Measurements from ENCODE around the gene ATP6V0C. TPM values are rescaled to one million over a fixed set of nuclear protein-coding genes. Genes with fewer than 3 reads are reported as not detected.

Gene ATP6V0C
- total and polyA plus RNA-seq, 2 of the 13 experiments (the other 11 are each of a cell fraction or from before 2014, with no cell fraction given) = 10.4 to 20.1 TPM

DNA sequence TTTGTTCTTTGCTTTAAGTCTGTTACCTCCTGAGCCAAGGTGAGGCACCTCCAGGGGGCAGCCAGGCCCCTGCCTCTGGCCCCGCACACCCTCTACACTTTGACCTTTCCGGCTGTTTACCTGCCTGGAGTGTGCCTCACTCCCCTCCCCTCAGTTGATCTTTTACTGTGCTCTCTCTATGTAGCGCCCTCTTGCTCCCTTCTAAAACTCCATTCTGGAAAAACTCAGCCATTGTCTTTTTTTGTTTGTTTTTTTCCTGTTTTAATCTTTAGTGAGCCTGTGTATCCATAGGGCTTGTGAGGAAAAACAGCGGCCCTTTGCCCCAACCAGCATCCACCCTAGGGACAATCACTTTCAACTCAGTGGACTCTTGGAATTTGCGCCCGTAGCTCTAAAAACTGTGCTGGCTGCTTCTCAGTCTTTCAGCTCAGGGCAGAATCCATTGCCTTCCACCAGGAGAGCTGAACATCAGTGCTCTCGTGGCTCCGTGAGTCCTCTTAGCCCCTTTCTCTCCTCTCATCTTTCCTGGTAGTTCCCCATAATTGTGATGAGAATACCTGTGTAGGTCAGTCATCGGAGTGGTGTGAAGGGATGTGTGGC lies 10.7 kb downstream of the ATP6V0C start (continued):
- TF ChIP-seq, protein P1, sequence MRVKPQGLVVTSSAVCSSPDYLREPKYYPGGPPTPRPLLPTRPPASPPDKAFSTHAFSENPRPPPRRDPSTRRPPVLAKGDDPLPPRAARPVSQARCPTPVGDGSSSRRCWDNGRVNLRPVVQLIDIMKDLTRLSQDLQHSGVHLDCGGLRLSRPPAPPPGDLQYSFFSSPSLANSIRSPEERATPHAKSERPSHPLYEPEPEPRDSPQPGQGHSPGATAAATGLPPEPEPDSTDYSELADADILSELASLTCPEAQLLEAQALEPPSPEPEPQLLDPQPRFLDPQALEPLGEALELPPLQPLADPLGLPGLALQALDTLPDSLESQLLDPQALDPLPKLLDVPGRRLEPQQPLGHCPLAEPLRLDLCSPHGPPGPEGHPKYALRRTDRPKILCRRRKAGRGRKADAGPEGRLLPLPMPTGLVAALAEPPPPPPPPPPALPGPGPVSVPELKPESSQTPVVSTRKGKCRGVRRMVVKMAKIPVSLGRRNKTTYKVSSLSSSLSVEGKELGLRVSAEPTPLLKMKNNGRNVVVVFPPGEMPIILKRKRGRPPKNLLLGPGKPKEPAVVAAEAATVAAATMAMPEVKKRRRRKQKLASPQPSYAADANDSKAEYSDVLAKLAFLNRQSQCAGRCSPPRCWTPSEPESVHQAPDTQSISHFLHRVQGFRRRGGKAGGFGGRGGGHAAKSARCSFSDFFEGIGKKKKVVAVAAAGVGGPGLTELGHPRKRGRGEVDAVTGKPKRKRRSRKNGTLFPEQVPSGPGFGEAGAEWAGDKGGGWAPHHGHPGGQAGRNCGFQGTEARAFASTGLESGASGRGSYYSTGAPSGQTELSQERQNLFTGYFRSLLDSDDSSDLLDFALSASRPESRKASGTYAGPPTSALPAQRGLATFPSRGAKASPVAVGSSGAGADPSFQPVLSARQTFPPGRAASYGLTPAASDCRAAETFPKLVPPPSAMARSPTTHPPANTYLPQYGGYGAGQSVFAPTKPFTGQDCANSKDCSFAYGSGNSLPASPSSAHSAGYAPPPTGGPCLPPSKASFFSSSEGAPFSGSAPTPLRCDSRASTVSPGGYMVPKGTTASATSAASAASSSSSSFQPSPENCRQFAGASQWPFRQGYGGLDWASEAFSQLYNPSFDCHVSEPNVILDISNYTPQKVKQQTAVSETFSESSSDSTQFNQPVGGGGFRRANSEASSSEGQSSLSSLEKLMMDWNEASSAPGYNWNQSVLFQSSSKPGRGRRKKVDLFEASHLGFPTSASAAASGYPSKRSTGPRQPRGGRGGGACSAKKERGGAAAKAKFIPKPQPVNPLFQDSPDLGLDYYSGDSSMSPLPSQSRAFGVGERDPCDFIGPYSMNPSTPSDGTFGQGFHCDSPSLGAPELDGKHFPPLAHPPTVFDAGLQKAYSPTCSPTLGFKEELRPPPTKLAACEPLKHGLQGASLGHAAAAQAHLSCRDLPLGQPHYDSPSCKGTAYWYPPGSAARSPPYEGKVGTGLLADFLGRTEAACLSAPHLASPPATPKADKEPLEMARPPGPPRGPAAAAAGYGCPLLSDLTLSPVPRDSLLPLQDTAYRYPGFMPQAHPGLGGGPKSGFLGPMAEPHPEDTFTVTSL (CRISPR knock-in tag; IDR thresholded peaks at IDR 0.05; ENCODE audit: borderline replicate concordance) = peak; percentile 74; the same call in 1 of the 2 replicates
- no peak for TF ChIP-seq NBN (conservative IDR thresholded peaks at IDR 0.05)
- TF ChIP-seq ZNF816 (CRISPR knock-in tag; IDR thresholded peaks at IDR 0.05; ENCODE audit: borderline replicate concordance) = 0 out of 2 replicates have a peak, but pooled peaks have one; percentile 25
- TF ChIP-seq TMF1 (CRISPR knock-in tag; IDR thresholded peaks at IDR 0.05; ENCODE audit: low read depth) = no peak
- peak; percentile 36; the same call in 1 of the 2 replicates for TF ChIP-seq ZNF556 (CRISPR knock-in tag; IDR thresholded peaks at IDR 0.05; ENCODE audit: borderline replicate concordance)
- TF ChIP-seq CEBPG (CRISPR knock-in tag; IDR thresholded peaks at IDR 0.05) = no peak; the same call in 1 of the 2 replicates
- TF ChIP-seq ZZZ3 (CRISPR knock-in tag; IDR thresholded peaks at IDR 0.05; ENCODE audit: borderline replicate concordance) = no peak; the same call in 1 of the 2 replicates
- TF ChIP-seq TBX2 (CRISPR knock-in tag; IDR thresholded peaks at IDR 0.05; ENCODE audit: borderline replicate concordance) = no peak; the same call in none of the 2 replicates
- TF ChIP-seq, protein P2, sequence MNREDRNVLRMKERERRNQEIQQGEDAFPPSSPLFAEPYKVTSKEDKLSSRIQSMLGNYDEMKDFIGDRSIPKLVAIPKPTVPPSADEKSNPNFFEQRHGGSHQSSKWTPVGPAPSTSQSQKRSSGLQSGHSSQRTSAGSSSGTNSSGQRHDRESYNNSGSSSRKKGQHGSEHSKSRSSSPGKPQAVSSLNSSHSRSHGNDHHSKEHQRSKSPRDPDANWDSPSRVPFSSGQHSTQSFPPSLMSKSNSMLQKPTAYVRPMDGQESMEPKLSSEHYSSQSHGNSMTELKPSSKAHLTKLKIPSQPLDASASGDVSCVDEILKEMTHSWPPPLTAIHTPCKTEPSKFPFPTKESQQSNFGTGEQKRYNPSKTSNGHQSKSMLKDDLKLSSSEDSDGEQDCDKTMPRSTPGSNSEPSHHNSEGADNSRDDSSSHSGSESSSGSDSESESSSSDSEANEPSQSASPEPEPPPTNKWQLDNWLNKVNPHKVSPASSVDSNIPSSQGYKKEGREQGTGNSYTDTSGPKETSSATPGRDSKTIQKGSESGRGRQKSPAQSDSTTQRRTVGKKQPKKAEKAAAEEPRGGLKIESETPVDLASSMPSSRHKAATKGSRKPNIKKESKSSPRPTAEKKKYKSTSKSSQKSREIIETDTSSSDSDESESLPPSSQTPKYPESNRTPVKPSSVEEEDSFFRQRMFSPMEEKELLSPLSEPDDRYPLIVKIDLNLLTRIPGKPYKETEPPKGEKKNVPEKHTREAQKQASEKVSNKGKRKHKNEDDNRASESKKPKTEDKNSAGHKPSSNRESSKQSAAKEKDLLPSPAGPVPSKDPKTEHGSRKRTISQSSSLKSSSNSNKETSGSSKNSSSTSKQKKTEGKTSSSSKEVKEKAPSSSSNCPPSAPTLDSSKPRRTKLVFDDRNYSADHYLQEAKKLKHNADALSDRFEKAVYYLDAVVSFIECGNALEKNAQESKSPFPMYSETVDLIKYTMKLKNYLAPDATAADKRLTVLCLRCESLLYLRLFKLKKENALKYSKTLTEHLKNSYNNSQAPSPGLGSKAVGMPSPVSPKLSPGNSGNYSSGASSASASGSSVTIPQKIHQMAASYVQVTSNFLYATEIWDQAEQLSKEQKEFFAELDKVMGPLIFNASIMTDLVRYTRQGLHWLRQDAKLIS (CRISPR knock-in tag; IDR thresholded peaks at IDR 0.05) = no peak; the same call in 1 of the 2 replicates
- 0 out of 2 replicates have a peak, but pooled peaks have one; percentile 16 for TF ChIP-seq ZNF329 (CRISPR knock-in tag; IDR thresholded peaks at IDR 0.05; ENCODE audit: low read depth)
- TF ChIP-seq, protein P3, sequence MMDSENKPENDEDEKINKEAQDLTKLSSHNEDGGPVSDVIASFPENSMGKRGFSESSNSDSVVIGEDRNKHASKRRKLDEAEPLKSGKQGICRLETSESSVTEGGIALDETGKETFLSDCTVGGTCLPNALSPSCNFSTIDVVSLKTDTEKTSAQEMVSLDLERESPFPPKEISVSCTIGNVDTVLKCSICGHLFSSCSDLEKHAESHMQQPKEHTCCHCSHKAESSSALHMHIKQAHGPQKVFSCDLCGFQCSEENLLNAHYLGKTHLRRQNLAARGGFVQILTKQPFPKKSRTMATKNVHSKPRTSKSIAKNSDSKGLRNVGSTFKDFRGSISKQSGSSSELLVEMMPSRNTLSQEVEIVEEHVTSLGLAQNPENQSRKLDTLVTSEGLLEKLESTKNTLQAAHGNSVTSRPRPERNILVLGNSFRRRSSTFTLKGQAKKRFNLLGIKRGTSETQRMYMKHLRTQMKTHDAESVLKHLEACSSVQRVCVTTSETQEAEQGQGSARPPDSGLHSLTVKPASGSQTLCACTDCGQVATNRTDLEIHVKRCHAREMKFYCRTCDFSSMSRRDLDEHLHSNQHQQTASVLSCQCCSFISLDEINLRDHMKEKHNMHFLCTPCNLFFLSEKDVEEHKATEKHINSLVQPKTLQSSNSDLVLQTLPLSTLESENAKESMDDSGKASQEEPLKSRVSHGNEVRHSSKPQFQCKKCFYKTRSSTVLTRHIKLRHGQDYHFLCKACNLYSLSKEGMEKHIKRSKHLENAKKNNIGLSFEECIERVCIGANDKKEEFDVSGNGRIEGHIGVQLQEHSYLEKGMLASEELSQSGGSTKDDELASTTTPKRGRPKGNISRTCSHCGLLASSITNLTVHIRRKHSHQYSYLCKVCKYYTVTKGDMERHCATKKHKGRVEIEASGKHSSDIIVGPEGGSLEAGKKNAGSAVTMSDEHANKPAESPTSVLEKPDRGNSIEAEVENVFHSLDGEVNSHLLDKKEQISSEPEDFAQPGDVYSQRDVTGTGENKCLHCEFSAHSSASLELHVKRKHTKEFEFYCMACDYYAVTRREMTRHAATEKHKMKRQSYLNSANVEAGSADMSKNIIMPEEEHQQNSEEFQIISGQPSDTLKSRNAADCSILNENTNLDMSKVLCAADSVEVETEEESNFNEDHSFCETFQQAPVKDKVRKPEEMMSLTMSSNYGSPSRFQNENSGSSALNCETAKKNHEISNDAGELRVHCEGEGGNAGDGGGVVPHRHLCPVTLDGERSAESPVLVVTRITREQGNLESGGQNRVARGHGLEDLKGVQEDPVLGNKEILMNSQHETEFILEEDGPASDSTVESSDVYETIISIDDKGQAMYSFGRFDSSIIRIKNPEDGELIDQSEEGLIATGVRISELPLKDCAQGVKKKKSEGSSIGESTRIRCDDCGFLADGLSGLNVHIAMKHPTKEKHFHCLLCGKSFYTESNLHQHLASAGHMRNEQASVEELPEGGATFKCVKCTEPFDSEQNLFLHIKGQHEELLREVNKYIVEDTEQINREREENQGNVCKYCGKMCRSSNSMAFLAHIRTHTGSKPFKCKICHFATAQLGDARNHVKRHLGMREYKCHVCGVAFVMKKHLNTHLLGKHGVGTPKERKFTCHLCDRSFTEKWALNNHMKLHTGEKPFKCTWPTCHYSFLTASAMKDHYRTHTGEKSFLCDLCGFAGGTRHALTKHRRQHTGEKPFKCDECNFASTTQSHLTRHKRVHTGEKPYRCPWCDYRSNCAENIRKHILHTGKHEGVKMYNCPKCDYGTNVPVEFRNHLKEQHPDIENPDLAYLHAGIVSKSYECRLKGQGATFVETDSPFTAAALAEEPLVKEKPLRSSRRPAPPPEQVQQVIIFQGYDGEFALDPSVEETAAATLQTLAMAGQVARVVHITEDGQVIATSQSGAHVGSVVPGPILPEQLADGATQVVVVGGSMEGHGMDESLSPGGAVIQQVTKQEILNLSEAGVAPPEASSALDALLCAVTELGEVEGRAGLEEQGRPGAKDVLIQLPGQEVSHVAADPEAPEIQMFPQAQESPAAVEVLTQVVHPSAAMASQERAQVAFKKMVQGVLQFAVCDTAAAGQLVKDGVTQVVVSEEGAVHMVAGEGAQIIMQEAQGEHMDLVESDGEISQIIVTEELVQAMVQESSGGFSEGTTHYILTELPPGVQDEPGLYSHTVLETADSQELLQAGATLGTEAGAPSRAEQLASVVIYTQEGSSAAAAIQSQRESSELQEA (CRISPR knock-in tag; IDR thresholded peaks at IDR 0.05; ENCODE audit: not compliant biosample characterization) = no peak
